HG02798 (cell line): ENCODE data around the gene RABL6.

ENCODE experiments used
- ATAC-seq: cut with Tn5 transposase; IDR thresholded peaks from one replicate; pipeline ENCODE4 v1.9.1; 2021; ENCODE audit warnings: mild to moderate bottlenecking; ENCODE audit not compliant: unreplicated experiment, poor library complexity

The RABL6 gene

DNA sequence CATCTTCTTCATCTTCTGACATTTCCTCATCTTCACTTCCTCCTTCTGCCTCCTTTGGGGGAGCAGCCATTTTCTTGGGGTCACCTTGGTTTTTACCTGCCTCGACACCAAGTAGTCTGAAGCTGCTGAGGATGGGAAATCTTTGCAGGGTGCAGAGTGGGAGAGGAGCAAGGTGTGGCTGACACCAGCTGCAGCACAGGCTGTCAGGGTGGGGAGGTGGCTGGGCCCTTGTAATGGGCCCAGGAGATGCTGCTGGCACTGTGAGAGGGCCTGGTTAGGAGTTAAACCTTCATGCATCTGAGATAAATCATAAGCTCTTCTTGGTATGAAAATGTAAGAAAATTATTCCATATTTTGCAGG lies 7.7 kb downstream of the RABL6 start:
- ATAC-seq = no peak

GRCh38 chr9:136820971-136821825 lies 13.4 kb downstream of the RABL6 start:
- no peak for ATAC-seq

- no peak for ATAC-seq
Observed at GRCh38 chr9:136821826-136822544, 14.2 kb downstream of the RABL6 start.

GRCh38 chr9:136823136-136824046 lies 15.6 kb downstream of the RABL6 start:
- ATAC-seq = no peak

GRCh38 chr9:136824496-136825225 lies 16.9 kb downstream of the RABL6 start:
- no peak for ATAC-seq

- no peak for ATAC-seq
Observed at GRCh38 chr9:136825295-136826187, 17.8 kb downstream of the RABL6 start.

GRCh38 chr9:136826188-136826541 lies 18.4 kb downstream of the RABL6 start:
- ATAC-seq = no peak

DNA sequence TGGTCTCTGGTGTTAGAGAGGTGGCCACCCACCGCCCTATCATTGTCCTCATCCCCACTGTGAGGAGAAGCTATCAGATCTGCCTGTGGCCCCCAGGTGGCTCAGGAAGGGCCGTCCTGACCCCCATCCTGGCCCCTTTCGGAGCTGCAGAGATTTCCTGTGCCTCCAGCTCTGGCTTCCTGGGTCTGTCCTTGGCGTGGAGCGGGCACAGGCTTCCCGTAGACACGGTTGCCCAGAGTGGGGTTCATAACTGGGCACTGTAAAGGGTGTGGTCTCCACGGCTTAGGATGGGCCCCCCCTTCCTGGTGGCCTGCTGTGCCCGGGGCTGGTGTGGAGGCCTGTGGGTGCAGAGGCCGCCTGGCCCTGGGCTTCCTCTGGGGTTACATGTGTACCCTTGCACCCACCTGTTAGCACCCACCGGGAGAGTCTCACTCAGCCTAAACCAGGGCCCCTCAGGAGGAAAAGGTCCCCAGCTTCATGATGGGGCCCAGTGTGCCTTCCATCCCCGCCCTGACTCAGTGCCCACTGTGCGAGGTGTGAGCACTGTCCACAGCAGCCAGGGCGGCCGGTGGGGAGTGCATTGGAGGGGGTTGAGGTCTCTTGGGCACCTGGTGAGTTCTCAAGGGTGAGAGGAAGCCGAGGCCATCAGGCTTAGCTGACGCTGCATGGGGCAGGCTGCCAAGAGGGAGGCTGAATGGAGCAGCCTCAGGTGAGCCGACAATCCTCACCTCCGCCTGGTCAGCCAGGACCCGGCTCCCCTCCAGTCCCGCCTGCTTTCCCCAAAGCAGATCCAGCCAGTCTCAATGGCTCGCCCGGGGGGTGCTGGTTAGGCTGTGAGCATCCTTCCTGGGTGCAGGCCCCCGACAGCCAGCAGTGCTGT lies 19.2 kb downstream of the RABL6 start:
- no peak for ATAC-seq

GRCh38 chr9:136827794-136828473 lies 20.2 kb downstream of the RABL6 start:
- no peak for ATAC-seq

- no peak for ATAC-seq
Observed at GRCh38 chr9:136828474-136829140, 20.9 kb downstream of the RABL6 start.

DNA sequence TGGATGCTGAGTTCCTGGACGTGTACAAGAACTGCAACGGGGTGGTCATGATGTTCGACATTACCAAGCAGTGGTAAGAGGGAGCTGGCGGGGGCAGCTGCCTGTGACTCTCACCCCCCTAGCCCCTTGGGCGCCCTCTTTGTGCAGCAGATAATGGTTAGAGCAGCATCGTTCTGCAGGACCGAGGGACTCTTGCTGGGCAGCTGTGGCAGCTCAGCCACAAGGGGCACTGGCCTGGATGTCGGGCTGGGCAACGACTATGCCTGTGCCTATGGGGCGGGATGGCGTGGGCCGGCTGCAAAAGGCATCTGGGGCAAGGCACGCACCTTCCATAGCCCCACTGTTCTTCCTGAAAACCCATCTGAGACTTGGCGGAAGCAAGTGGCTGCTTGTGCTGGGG lies 21.7 kb downstream of the RABL6 start:
- no peak for ATAC-seq

DNA sequence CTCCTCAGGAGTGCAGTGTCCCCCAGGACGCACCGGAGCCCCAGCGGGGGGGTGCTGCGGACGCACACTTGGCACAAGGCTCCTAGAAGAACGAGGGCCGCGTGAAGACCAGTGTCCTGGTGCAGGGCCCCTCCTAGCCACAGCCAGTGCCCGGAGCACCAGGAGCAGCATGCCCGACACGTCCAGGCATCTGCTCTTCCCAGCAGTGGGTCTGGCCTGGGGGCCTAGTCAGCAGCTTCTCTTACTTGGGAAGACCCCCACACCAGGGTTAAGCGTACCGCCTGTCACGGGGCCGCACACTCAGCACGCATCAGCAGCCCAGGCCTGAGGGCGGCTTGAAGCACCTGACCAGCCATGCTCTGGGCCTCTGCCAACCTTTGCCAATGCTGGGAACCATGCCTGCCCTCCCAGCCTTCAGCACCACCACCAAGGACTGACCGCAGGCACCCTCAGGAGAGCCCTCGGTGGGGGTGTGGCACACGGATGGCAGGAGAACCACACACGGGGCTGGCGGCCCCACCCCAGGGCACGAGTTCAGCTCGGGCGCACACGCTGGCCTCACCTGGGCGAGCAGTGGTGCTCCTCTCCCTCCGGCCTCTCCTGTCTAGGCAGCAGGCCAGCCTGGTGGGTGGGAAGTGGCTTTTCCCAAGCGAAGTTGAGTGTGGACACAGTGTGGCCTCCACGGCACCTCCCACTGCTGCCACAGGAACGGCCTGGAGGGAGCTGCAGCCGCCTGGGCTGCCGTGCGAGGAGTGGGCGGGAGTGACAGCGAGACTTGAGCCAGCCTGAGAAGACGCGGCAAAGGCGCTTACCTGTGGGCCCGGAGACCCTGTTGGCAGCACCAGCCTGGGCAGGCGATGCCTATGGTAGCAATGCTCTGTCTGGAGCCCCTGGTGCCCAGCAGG lies 22.5 kb downstream of the RABL6 start:
- ATAC-seq = no peak

DNA sequence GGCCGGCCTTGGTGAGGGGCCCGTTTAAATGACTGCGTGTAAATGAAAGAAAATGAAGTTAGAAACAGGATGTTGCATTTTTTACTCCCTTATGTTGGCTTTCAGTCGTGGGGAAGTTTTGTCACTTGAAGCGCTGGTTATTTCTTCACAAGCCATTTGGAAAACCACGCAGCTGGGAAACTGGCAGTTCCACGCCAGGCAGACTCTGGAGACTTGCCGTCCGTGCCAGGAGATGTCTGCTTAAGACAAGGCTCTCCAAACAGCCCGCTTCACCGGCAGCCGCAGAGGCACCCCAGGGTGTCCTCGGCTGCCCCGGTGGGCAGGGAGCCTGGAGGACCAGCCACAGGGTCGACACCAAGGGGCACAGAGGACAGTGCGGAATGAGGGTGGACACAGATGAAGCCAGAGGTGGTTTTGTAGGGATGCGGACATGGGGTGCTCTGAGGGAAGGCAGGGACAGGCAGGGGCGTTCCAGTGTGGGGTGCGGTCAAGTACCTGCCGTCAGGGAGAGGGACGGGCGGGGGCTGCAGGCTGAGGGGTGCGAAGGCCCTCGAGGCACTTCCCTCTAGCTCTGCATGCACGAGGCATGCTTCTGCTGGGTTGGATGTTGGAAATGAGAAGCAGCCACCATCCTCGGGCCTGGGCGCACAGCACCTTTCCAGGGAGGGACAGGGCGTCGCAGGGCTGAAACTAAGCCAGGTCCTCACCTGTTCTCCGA lies 23.4 kb downstream of the RABL6 start:
- no peak for ATAC-seq

DNA sequence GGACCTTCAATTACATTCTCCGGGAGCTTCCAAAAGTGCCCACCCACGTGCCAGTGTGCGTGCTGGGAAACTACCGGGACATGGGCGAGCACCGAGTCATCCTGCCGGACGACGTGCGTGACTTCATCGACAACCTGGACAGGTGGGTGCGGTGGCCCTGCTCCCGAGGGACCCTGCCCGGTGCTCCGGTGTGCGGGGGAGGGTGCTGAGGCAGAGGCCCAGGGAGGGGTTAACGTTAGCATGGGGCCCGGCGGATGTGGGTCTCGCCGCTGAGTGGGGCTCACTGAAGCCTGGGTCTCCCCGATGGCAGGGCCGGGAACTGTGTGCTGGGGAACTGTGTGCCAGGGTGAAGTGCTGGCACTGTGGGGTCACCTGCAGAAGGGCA lies 24.0 kb downstream of the RABL6 start:
- ATAC-seq = no peak

DNA sequence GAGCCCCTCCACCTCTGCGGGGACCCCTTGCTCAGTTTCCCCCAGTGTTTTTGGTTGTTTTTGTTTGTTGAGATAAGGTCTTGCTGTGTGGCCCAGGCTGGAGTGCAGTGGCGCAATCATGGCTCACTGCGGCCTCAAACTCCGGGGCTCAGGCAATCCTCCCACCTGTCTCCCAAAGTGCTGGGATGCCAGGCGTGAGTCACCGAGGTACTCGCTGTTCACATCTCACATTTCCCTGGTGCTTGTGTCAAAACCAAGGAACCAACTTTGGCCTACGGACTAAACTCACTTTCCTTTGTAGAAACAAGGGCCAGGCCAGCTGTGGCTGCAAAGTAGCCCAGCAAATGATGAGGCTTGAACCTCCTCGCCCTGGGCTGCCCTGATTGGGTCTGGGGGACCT lies 24.8 kb downstream of the RABL6 start:
- ATAC-seq = no peak
